ENCODE data around the gene CCDC107. TPM values are rescaled to one million over a fixed set of nuclear protein-coding genes. Genes with fewer than 3 reads are reported as not detected.

Gene CCDC107
- total RNA-seq, 1 experiment from 2014 or later = 11.8 TPM

GRCh38 chr9:35700031-35700430 lies 41.9 kb downstream of the CCDC107 start:
- DNase-seq = no peak
- no peak overlapping the region for H3K27ac Mint-ChIP-seq (ENCODE audit: unreplicated experiment)
- Histone ChIP-seq H3K36me3 (ENCODE audit: control insufficient read depth, insufficient read depth, low read length) (peaks cover 1% of the 10 kb centered on the region), H3K9me3 (no peaks in the 10 kb centered on the region), H3K4me3 (ENCODE audit: low read depth, low read length) (no peak overlapping the region), H3K27me3 (replicated peaks; ENCODE audit: control insufficient read depth, insufficient read depth, low read length) (no peaks in the 10 kb centered on the region), H3K4me1 (peaks cover 8% of the 10 kb centered on the region)
- BruUV-seq (replicated peaks) = no TSS peak
- H3K36me3 Mint-ChIP-seq (ENCODE audit: insufficient read depth, unreplicated experiment) = peaks cover 36% of the 10 kb centered on the region
- POLR2A ChIA-PET = no interaction called here
- no peak overlapping the region for H3K4me3 Mint-ChIP-seq (ENCODE audit: unreplicated experiment)
- CTCF ChIA-PET = no interaction called here
- no peaks in the 10 kb centered on the region for H3K27me3 Mint-ChIP-seq (ENCODE audit: insufficient read depth, unreplicated experiment)
- H3K9me3 Mint-ChIP-seq (ENCODE audit: unreplicated experiment) = no peaks in the 10 kb centered on the region
- no peak for TF ChIP-seq CTCF (IDR thresholded peaks at IDR 0.05; ENCODE audit: insufficient read depth in 1 of 2, low read depth in 1 of 2, low read length in 1 of 2, severe bottlenecking in 1 of 2, unreplicated experiment in 1 of 2)
- intact Hi-C loops (cut with micrococcal nuclease; ENCODE audit: unreplicated experiment) = no loop called here
- H3K4me1 Mint-ChIP-seq (ENCODE audit: low read depth, unreplicated experiment) = no peaks in the 10 kb centered on the region

GRCh38 chr9:35700942-35701341 lies 42.9 kb downstream of the CCDC107 start:
- no peaks in the 10 kb centered on the region for H3K9me3 ChIP-seq
- BruUV-seq (replicated peaks) = no TSS peak
- Mint-ChIP-seq H3K36me3 (ENCODE audit: insufficient read depth, unreplicated experiment) (peaks cover 37% of the 10 kb centered on the region), H3K27ac (ENCODE audit: unreplicated experiment) (no peak overlapping the region), H3K9me3 (ENCODE audit: unreplicated experiment) (no peaks in the 10 kb centered on the region), H3K27me3 (ENCODE audit: insufficient read depth, unreplicated experiment) (no peaks in the 10 kb centered on the region), H3K4me1 (ENCODE audit: low read depth, unreplicated experiment) (no peaks in the 10 kb centered on the region), H3K4me3 (ENCODE audit: unreplicated experiment) (no peak overlapping the region)
- peaks cover 5% of the 10 kb centered on the region for H3K4me1 ChIP-seq
- H3K36me3 ChIP-seq (ENCODE audit: control insufficient read depth, insufficient read depth, low read length) = peaks cover 3% of the 10 kb centered on the region
- no peak for DNase-seq
- ChIA-PET POLR2A (no interaction called here), CTCF (no interaction called here)
- H3K4me3 ChIP-seq (ENCODE audit: low read depth, low read length) = no peak overlapping the region
- no peaks in the 10 kb centered on the region for H3K27me3 ChIP-seq (replicated peaks; ENCODE audit: control insufficient read depth, insufficient read depth, low read length)
- intact Hi-C loops (cut with micrococcal nuclease; ENCODE audit: unreplicated experiment) = no loop called here
- TF ChIP-seq CTCF (IDR thresholded peaks at IDR 0.05; ENCODE audit: insufficient read depth in 1 of 2, low read depth in 1 of 2, low read length in 1 of 2, severe bottlenecking in 1 of 2, unreplicated experiment in 1 of 2) = no peak

- ChIA-PET CTCF (interaction anchor here (0.6 kb wide), 1 partner anchor 43 kb away, joined by 4 read pairs; no protein-coding TSS in a partner anchor), POLR2A (no interaction called here)
- no TSS peak for BruUV-seq (replicated peaks)
- Mint-ChIP-seq H3K27me3 (ENCODE audit: insufficient read depth, unreplicated experiment) (no peaks in the 10 kb centered on the region), H3K4me3 (ENCODE audit: unreplicated experiment) (no peak overlapping the region), H3K9me3 (ENCODE audit: unreplicated experiment) (no peaks in the 10 kb centered on the region), H3K36me3 (ENCODE audit: insufficient read depth, unreplicated experiment) (peaks cover 45% of the 10 kb centered on the region), H3K4me1 (ENCODE audit: low read depth, unreplicated experiment) (no peaks in the 10 kb centered on the region), H3K27ac (ENCODE audit: unreplicated experiment) (no peak overlapping the region)
- no peaks in the 10 kb centered on the region for H3K9me3 ChIP-seq
- DNase-seq = no peak
- H3K4me3 ChIP-seq (ENCODE audit: low read depth, low read length) = no peak overlapping the region
- intact Hi-C loops (cut with micrococcal nuclease; ENCODE audit: unreplicated experiment) = no loop called here
- H3K27me3 ChIP-seq (replicated peaks; ENCODE audit: control insufficient read depth, insufficient read depth, low read length) = no peaks in the 10 kb centered on the region
- no peaks in the 10 kb centered on the region for H3K4me1 ChIP-seq
- TF ChIP-seq CTCF (IDR thresholded peaks at IDR 0.05; ENCODE audit: insufficient read depth in 1 of 2, low read depth in 1 of 2, low read length in 1 of 2, severe bottlenecking in 1 of 2, unreplicated experiment in 1 of 2) = no peak
- H3K36me3 ChIP-seq (ENCODE audit: control insufficient read depth, insufficient read depth, low read length) = peaks cover 6% of the 10 kb centered on the region
Observed at GRCh38 chr9:35702696-35703095, 44.6 kb downstream of the CCDC107 start.

All from Caco-2 (cell line).